ENCODE data around the gene GON4L.
A peak's percentile ranks its signal among the peaks of the same experiment; 100 is the strongest.
"Not testable (repeated sequence)": the region's sequence is repeated elsewhere in the genome, so short reads cannot be mapped to it uniquely, and the experiment has no call there.

The GON4L gene

DNA sequence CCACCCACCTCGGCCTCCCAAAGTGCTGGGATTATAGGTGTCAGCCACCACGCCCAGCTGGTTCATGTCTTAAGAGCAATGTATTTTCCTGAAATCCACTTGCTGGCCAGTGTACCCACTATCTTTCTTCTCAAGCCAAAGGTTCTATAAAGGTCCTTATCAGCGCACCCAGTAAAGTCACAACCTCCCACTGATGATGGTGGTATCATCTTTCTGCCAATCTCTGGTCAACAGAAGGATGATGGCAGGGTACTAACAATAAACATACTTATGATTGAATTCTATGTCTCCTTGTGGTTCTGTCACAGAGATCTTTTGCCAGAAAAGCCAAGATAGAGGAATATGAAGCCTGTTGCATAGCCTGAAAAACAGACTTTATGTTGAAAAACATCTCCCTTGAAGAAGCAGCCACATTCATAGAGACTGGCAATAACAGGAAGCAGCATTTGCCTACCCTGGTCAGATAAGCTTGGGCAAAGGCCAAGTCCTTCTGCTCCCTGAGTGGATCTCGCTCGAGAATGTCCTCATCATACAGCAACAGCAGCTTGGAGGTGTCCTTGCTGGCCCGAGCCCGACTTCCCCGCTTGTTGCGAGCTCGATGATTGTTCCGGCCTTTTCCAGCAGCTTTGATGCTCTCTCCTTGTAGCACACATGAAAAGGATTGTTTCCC is 95.1 kb downstream of the GON4L start:
- no peak for FAIRE-seq
- no peak for TF ChIP-seq POLR2A (IDR thresholded peaks at IDR 0.05; ENCODE audit: low read depth, low read length)
- no peak for DNase-seq (ENCODE audit: insufficient read length, low spot score)

GRCh38 chr1:155760751-155761475 is 96.1 kb downstream of the GON4L start:
- no peak for FAIRE-seq
- no peak for DNase-seq (ENCODE audit: insufficient read length, low spot score)
- TF ChIP-seq POLR2A (IDR thresholded peaks at IDR 0.05; ENCODE audit: low read depth, low read length) = no peak

DNA sequence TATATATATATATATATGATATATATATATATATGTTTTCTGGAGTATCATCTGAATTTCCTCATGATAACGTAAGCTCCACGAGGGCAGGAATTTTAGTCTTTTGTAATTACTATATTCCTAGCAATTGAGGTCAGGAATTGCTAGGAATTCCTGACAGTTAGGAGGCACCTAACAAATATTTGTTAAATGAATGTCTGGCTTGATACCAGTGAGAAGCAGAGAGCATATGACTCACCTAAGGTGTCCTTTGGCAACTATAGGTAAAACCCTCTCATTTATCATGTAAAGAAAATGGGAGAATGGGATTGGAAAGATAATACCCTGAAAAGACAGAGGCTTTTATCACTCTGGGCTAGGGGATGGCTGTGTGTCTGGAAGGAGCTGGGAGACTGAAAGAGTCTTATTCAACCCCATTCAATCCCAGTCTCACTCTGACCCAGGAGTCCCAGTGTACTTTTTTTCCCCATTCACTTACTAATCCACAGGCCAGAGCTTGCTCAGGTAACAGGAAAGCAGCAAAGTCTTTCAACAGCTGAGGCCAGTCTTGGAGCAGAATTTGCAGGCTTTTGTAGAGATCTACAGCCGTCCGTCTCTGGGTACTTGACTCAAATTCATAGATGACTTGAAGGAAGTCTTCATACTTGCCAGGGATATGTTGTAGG is 96.9 kb downstream of the GON4L start:
- TF ChIP-seq POLR2A (IDR thresholded peaks at IDR 0.05; ENCODE audit: low read depth, low read length) = no peak
- DNase-seq (ENCODE audit: insufficient read length, low spot score) = no peak
- no peak for FAIRE-seq

- FAIRE-seq; DNase-seq (ENCODE audit: insufficient read length, low spot score): not testable (repeated sequence)
Measured at GRCh38 chr1:155759017-155759416, 98.0 kb downstream of the GON4L start.

GRCh38 chr1:155748141-155748540 is 108.9 kb downstream of the GON4L start:
- not testable (repeated sequence) for FAIRE-seq; DNase-seq (ENCODE audit: insufficient read length, low spot score)

GRCh38 chr1:155747586-155747985 is 109.4 kb downstream of the GON4L start:
- DNase-seq (ENCODE audit: insufficient read length, low spot score); FAIRE-seq: not testable (repeated sequence)

DNA sequence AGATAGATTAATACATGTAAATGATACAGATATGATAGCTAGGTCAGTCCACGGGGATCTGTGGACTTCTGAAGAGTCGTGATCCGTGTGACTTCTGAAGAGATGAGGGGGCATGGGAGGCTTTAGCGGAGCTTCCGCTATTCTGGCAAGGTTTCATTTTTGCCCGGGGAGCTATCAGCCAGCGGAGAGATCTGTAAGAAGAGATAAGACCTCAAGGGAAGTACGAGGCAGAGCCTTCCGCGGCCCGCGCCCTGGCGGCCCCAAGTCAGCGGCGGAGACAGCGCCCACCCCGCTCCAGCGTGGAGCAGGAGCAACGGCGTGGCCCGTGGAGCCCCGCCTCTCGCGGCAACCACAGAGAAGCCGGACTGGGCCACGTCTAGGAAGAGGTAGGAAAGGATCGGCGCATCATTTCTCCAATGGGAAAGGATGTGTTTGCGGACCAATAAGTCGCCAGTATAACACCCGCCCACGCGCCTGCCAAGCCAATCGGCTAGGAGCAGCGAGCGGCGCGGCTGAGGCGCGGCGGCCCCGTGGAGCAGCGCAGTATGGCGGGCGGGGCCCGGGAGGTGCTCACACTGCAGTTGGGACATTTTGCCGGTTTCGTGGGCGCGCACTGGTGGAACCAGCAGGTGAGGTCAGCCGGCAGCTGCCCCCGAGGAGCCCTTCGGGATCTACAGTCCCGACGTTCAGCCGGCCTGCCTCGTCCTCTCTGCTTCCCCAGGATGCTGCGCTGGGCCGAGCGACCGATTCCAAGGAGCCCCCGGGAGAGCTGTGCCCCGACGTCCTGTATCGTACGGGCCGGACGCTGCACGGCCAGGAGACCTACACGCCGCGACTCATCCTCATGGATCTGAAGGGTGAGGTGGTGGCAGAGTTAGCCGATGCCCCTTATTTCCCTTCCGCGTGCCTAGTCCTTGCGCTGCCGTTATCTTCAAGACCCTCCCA is 111.5 kb downstream of the GON4L start:
- FAIRE-seq = not testable (repeated sequence)
- peak; percentile 68 for DNase-seq (ENCODE audit: insufficient read length, low spot score)
- peak; percentile 95 for TF ChIP-seq POLR2A (IDR thresholded peaks at IDR 0.05; ENCODE audit: low read depth, low read length)

- FAIRE-seq (no peak), DNase-seq (ENCODE audit: insufficient read length, low spot score) (no peak)
- no peak for TF ChIP-seq POLR2A (IDR thresholded peaks at IDR 0.05; ENCODE audit: low read depth, low read length)
Measured at GRCh38 chr1:155744711-155745283, 112.2 kb downstream of the GON4L start.

- TF ChIP-seq POLR2A (IDR thresholded peaks at IDR 0.05; ENCODE audit: low read depth, low read length) = no peak
- no peak for FAIRE-seq
- no peak for DNase-seq (ENCODE audit: insufficient read length, low spot score)
Measured at GRCh38 chr1:155741908-155742307, 115.1 kb downstream of the GON4L start.

- TF ChIP-seq POLR2A (IDR thresholded peaks at IDR 0.05; ENCODE audit: low read depth, low read length) = no peak
- FAIRE-seq (no peak), DNase-seq (ENCODE audit: insufficient read length, low spot score) (no peak)
Measured at GRCh38 chr1:155740995-155741394, 116.0 kb downstream of the GON4L start.

GRCh38 chr1:155729031-155729898 is 127.7 kb downstream of the GON4L start:
- TF ChIP-seq POLR2A (IDR thresholded peaks at IDR 0.05; ENCODE audit: low read depth, low read length) = no peak
- FAIRE-seq = peak; percentile 72
- DNase-seq (ENCODE audit: insufficient read length, low spot score) = peak; percentile 33

GRCh38 chr1:155725142-155725541 is 131.9 kb downstream of the GON4L start:
- FAIRE-seq = no peak
- no peak for TF ChIP-seq POLR2A (IDR thresholded peaks at IDR 0.05; ENCODE audit: low read depth, low read length)
- no peak for DNase-seq (ENCODE audit: insufficient read length, low spot score)

- no peak for TF ChIP-seq POLR2A (IDR thresholded peaks at IDR 0.05; ENCODE audit: low read depth, low read length)
- no peak for FAIRE-seq
- no peak for DNase-seq (ENCODE audit: insufficient read length, low spot score)
Measured at GRCh38 chr1:155719703-155720102, 137.3 kb downstream of the GON4L start.

DNA sequence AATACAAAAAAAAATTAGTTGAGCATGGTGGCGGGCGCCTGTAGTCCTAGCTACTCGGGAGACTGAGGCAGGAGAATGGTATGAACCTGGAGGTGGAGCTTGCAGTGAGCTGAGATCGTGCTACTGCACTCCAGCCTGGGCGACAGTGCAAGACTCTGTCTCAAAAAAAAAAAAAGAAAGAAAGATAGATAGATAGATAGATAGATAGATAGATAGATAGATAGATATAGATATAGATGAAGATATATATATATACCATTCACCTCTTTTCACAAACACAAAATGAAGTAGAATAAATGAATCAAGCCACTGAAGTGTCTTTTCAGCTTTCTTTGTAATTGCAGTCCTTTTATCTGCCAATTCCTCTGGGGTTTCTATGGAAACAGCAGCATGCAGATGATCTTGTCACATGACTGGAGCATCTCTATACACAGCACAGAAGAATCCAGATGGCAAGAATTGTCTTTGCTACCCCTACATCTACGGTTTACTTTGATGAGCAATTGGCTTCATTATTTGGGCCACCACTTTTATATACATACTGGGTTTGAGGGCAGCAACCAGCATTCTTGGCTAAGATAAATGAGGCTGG is 138.4 kb downstream of the GON4L start:
- DNase-seq (ENCODE audit: insufficient read length, low spot score) = not testable (repeated sequence)

More for the DNA sequence above, 138.4 kb downstream of the GON4L start:
- FAIRE-seq = not testable (repeated sequence)

Data from H54 (cell line).